HG02973 (cell line): ENCODE measurements around the gene RGS19.

Experiments used
- ATAC-seq: cut with Tn5 transposase; IDR thresholded peaks from one replicate; pipeline ENCODE4 v1.9.1; 2021; ENCODE audit warnings: moderate library complexity; ENCODE audit not compliant: unreplicated experiment

RGS19 gene

DNA sequence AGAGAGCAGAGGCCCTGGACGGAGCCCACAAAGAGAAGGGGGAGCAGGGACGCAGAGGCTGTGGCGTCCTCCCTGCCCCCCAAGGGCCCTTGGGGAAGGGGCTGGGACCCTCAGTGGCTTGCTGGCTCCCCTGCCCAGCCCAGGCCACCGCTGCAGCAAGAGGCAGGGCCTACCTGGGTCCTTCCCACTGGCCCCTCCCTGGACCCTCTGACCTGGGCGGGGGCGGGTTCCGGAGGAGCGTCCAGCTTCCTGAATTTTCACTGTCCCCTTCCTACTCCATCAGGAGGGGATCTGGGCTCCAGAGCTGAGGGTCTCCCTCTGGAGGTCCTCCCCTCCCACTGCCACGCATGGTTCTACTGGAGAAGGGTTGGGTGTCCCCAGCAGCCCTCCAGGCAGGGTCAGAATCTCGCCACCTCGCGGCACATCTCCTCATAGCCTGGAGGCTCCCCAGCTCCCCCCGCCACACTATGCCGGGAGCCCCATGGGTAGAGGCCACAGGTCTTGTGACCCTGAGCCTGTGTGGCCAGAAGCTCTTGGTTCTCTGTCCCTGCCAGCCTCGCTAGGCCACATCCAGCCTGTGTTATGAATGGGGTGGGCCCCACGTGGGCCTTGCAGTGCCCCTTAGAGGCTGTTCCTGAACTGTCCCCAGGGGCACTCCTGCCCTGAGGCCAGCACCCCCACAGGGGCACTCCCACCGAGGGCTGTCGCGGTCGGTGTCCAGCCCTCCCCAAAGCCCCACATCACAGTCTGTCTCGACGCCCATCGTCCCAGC lies 28.9 kb downstream of the RGS19 start:
- ATAC-seq = no peak

DNA sequence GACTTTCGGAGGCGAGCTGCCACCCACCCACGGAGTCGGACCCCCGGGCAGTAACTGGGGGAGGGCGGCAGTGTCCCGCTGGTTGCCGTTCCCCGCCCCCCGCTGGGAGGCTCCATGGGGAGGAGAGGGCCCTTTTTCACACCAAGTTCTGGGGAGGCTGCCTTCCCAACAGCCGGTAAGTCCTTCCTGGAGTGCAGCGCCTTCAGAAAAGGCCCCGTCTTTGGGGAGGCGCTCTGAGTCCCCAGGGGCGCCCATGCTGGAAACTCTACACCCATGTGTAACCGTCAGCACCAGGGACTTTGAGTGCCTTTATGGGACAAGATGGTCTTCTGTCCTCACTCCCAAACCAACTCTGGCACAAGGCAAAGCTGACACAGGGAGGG lies 29.4 kb downstream of the RGS19 start:
- ATAC-seq = no peak

DNA sequence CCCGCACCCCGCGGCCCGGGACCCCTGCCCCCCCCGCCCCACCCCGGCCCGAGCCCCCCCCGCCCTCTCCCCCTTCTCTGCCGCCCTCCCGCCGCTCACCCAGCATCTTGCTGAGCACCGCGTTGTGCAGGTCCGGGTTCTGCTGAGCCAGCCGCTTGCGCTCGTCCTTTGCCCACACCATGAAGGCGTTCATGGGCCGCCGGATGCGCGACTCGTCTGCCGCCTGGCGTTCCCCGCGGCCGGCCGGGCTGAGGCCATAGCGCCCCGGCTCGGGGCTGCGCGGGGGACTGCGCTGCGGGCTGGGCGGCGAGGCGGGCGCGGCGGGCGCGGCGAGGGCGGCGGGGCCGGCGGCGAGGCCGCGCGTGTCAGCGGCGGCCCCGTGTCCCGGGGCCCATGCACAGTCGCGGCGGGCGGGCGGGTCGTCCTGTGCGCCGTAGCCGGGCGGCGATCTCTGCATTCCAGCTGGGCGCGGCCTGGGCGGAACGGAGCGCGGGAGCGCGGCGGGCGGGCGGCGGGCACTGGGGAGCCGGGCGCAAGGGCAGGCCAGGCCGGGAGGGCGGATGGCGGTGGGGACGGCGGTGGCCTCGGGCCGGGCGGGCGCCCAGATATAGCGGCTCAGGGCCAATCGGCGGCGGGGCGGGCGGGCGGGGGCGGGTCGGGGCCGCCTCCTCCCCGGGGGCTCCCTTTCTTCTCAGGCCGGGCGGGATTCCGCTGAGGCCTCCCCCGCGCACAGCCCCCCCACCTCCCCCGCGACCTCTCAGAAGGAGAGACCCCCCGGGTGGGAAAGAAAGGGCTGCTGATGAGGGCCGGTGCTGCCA lies 30.0 kb downstream of the RGS19 start, which contains the start of gene SOX18:
Gene SOX18 (minus strand): TSS at position 580 of the 818 bp plus-strand sequence. CDS start 123 bp downstream, at position 457.
- no peak for ATAC-seq

DNA sequence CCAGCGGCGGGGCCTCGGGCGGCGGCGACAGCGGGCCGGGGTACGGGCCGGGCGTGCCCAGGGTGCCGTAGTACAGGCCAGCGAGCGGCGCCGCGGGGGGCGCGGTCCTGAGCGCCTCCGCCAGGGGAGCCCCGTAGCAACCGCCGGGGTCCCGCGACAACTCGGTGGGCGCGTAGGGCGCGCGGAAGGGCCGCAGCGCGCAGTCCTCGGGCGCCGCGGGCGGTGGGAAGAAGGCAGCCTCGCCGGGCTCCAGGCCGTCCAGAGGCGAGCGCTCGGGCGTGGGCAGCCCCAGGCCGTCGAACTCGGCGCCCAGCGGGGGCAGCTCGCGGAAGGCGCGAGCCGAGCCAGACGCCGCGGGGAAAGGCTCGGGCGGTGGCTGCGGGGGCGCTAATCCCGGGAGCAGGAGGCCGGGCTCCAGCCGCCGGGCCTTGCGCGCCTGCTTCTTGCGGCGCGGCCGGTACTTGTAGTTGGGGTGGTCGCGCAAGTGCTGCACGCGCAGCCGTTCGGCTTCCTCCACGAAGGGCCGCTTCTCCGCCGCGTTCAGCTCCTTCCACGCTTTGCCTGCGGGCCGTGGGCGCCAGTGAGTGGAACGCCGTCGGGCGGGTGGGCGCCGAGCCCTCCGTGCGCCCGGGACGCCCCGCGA lies 30.8 kb downstream of the RGS19 start:
- no peak for ATAC-seq

DNA sequence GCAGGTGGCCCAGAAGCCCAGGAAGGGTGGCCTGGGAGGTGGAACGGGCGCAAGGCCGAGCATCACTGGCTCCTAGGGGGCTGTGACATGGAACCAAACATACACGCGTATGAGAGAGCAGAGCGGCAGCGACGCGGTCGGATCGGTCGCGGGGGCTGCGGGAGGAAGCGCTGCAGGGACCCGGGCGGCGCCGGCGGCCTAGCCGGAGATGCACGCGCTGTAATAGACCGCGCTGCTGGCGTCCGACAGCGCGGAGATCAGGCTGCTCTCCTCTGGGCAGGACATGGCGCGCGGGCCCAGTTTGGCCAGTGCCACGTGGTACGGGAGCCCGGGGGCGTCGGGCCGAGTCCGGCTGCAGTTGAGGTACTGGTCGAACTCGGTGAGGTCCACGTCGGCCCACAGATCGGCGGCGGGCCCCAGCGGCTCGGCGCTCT lies 31.3 kb downstream of the RGS19 start:
- no peak for ATAC-seq

DNA sequence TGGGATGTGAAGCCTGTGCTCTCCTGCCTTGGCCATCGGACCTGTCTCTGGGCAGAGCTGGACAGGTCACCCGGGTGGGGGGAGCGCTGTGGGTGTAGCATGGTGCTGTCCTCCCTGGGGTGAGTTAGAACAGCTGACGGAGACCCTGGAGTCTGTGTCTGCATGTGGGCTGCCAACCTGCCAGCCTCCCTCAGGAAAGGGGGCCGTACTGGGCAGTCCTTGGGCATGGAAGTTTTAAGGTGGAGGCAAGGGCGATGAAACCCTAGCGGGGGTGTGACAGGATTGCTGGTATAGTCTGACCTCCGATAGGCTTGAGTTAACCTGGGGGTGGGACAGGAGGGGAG lies 32.3 kb downstream of the RGS19 start:
- no peak for ATAC-seq

DNA sequence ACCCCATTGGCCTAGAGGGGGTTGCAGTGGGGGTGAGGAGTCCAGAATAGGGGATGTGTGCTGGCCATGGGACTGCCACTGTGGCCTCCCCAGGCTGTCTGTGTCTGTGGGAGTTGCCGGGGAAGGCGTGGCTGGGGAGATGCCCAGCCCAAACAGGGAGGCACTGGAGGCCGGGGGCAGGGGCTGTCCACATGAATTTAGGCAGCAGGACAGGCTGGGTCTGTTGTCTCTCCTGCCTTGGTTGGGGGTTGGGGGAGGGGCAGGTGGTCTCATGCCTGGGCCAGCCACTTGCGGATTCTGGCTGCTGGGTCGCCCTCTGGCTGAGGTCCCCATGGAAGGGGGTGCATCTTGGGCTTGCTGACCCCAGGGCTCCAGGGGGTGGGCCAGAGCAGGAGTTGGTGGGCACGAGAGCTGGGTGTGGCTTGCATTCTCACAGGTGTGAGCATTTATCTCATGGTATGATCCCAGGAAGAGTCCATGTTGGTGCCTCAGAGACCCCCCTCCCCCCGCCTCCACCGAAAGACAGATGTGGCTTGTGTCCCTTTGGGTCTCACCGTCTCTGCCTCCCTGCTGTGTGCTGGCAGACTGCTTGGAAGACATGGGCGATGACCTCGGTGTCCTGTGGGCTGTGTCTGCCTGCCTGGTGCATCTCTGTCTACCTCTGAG lies 33.8 kb downstream of the RGS19 start:
- ATAC-seq = no peak

DNA sequence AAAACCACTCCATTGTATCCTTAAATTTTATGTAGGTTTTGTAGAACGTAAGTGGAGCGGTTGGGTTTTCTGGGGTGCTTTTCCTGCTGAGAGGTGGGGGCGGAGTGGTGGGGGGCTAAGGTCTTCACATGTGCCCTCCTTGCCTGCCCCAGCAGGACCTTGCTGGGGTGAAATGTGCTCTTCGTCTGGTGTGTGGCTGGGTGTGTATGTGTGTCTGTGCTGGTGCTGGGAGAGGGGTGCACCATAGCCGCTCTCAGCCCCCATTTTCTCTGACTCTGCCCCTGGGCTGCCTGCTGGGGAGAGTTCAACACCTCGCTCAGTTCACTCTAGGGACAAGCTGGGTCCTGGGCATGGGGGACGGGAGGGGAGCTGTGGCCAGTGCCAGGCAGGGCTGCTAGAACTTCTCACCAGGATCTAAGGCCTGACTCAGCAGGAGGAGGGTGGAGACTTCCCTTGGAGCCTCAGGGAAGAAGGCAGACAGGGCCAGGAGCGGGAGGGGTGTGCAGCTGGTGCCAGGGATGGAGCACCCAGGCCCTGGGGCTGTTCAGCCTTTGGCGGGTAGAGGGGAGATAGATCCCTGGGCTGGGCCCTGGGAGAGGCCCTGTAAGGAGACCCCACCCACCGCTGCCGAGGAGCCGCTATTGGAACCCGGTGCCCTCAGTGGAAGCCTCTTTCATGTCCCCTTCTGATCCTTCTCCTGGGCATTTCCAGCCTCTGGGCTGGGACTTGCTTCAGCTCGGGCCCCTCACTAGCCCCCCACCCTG lies 34.7 kb downstream of the RGS19 start:
- no peak for ATAC-seq

DNA sequence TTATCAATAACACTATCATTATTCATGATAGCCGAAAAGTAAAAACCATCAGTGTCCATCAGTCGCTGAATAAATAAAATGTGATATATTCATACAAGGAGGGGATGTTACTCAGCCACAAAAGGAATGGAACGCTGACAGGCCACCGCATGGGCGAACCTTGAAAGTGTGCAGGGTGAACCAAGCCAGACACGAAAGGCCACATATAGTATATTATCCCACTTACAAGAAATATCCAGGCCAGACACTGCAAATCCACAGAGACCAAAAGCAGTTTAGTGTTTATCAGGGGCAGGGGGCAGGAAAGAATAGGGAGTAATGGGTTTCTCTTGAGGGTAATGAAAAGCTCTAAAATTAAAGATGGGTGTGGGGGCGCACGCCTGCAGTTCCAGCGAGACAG lies 35.5 kb downstream of the RGS19 start:
- no peak for ATAC-seq

DNA sequence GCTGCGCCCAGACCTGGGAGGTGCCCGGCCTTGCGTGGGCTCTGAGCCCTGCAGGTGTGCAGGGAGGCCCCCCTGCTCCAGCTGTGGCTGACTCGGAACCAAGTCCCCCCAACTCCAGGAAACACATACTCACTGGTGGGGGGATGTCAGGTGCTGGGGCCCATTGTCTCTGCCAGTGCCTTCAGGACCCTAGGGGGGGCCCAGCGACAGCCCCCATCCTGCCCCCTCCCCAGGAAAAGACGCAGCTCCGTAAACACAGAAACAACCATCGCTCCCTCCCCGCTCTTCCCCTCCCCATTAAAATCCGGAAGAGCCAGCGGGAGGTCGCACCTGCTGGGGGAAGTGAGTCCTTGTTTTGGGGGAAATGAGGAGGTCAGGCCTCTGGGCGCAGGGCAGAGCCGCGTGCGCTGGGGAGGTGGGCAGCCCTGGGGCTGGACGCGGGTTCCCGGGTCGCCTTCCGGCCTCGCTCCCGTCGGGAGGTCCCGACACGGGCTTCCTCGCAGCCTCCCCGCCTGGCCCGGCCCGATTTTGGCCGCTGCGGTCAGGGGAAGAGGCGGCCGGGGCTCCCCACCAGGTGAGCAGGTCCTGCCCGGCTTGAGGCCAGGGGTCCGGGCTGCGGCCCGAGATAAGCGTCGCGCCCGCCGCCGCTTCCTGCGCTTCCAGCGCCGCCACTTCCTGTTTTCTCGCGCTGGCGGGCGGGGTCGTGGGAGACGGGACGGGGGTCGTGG lies 37.1 kb downstream of the RGS19 start:
- no peak for ATAC-seq

DNA sequence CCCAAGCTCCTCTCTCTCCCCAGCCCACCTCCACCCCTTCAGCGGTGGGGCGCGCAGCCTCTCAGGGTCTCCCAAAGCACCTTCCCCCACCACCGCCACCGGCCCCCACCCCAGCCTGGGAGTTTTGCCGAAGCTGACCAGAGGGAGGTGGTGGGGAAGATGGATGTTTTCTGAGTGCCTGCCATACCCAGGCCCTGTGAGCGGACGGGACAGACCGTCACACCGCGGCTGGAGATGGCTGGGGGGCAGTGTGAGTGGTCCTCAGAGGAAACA lies 37.6 kb downstream of the RGS19 start:
- ATAC-seq = no peak

DNA sequence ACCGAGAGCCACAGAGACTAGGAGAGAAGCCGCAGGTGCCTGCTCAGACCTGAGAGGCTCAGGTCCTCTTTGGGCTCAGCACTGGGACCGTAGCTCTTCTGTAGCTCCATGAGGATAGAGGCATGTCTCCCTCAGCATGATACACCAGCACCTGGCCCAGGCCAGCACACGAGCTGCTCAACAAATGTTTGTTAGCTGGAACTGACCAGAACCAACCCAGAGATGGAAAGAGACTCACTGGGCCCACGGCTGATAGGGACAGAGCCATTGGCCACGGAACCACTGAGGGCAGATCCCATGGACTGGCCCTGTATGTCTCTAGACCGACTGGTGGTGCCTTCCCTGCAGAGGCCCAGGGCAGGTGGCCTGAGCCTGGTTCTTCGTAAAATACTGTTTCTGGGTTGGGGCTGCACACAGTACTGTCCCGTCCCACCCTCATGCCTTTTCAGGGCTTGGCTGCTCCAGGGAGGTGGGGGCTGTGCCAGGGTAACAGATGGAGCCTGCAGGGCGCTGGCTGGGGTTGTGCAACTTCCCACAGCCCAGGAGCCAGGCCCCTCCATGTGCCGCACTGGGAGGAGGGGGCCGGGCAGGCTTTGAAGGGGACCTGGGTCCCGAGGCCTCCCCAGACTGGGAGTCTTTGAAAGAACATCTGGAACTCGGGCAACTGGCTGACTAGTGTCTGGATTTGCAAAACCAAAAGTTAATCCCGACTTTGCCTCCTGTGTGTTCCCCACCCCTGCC lies 38.1 kb downstream of the RGS19 start:
- ATAC-seq = no peak

DNA sequence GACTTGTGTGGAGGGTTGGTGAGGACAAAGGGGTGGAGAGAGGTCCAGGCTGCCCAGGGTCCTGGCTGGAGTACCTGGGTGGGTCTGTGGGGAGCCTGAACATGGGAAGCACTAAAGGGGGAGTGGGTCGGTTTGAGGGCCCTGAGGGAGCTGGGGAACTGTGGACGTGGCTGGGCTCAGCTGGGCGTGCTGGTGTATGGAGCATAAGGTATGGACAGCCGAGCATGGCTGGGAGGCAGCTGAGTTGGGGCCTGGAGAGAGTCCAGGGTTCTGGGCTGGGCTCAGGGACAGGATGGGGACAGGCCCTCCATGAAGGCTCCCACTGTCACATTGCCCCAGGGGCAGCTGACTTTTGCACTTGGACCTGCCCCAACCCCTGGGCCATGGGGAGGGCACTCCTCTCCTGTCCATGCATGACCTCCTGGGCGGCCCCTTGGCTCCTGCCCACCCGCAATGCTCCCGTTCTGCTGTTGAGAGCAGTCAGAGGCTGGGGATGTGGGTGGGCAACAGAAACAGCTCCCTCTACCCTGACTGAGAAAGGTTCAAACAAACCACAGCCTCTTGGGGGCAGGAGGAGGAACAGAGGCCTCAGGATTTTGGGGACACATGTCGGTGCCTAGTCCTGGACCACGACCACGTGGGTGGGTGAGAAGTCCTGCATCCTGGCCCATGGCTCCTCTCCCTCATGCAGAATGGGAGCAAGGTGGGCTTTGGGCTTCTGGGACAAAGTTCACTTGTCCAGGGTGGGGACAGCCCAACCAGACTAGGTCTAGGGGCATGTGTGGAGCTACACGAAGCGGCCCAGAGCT lies 38.9 kb downstream of the RGS19 start:
- no peak for ATAC-seq

DNA sequence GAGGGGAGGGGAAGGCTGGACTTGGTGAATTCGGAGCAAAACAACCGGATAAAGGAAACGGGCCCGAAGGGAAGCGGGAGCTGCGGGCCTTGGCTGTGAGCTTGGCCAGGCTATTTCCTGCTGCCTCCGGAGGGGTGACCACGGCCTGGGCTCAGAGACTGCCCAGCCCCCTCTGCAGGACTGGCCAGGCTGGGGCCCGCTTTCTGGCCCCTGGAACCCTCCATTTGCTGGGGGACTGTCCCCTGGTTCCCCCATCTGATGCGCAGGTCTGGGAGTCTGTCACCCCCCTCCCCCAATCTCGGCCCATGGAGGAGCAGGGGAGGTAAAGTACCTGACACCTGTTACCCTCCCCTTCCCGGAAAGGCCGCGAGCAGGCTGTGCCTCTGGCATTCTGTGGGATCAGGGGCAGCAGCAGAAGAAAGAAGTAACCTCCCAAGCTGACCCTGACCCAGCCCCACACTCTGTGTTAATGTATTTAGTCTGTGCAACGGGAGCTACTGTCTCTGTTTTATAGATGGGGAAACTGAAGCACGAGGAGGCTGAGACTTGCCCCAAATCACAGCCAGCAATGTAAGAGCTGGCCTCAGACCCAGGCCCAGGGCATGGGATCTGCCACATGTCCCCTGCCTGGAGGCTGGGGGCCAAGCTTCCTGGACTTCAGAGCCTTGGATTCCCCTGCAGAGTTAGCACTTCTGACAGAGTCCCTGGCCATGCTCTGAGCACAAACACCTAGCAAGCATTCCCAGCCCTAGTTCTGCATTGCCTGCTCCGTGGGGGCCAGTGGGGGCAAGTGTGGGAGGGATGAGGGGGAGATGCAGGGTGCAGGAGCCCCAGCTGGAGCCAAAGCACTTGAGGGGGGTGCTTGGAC lies 39.8 kb downstream of the RGS19 start:
- no peak for ATAC-seq

DNA sequence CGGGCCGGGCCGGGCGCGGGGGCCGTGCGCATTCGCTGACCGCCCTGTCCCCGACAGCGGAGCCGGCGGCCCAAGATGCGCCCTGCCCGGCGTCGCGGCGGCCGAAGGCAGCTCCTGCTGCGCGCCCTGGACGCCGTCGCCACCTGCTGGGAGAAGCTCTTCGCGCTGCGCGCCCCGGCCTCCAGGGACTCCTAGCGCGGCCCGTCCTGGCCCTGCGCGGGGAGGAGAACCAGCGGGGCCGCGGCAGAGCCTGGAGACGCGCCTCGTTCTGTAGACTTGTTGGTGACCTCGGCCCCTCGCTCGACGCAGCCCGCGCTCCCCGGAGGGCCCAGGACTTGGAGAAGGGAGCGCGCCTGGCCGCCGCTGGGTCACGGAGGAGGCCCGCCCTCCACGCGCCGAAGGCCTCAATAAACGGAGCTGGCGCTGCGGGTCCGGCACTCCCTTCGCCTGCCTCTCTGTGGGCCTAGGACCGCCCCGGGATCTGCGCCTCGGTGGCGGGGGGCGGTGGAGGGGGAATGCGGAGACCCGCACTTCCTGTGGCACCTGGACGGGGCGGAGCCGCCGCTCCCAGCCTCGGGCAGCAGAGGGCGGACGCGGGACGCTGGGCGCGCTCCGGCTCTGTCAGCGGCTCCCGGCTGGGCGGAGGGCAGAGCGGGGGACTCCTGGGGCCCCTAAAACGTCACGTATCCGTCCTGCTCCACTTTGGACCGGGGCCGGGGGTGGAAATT lies 40.6 kb downstream of the RGS19 start:
- no peak for ATAC-seq

DNA sequence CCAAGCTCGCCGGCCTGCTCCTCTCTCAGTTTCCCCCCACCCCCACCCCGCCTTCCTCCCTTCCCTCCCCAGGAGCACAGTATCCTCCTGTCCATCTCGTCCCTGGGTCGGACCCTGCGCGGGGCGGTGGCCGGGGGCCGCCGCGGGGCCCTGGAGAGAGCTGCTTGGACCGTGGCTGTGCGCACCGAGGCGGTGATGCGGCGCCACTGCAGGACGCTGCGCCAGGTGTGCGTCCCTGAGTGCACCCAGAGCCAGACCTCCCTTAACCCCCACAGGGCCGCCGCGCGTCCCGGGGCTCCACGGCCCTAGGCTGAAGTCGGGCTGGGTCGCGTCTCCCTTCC lies 41.1 kb downstream of the RGS19 start:
- no peak for ATAC-seq
